ENCODE results near the gene NCOR1. TPM values are rescaled to one million over a fixed set of nuclear protein-coding genes. Genes with fewer than 3 reads are reported as not detected.

NCOR1 gene
- total and polyA plus RNA-seq, 2 experiments from 2014 or later, result 102 to 132 TPM

DNA sequence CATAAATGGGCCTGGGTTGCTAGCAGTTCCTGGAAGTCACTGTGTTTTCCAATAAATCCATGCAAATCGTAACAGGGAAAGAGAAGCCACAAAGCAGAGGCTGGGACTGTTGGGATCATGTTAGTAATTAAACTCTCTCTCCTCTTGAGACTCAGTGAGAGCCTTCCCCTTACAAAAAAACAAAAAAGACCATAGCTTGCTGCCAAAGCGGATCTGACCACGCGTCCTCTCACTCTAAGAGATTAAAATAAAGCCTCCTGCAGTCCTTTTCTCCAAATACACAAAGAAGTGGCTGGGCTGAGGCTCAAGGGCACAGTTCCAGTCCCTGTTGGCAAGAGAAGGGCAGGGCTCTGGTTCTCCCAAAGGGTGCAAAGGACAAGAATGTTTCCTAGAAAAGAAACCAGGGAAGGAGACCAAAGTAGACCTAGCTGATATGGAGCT is 40.2 kb upstream of the NCOR1 start (continued):
- TF ChIP-seq, protein P1, sequence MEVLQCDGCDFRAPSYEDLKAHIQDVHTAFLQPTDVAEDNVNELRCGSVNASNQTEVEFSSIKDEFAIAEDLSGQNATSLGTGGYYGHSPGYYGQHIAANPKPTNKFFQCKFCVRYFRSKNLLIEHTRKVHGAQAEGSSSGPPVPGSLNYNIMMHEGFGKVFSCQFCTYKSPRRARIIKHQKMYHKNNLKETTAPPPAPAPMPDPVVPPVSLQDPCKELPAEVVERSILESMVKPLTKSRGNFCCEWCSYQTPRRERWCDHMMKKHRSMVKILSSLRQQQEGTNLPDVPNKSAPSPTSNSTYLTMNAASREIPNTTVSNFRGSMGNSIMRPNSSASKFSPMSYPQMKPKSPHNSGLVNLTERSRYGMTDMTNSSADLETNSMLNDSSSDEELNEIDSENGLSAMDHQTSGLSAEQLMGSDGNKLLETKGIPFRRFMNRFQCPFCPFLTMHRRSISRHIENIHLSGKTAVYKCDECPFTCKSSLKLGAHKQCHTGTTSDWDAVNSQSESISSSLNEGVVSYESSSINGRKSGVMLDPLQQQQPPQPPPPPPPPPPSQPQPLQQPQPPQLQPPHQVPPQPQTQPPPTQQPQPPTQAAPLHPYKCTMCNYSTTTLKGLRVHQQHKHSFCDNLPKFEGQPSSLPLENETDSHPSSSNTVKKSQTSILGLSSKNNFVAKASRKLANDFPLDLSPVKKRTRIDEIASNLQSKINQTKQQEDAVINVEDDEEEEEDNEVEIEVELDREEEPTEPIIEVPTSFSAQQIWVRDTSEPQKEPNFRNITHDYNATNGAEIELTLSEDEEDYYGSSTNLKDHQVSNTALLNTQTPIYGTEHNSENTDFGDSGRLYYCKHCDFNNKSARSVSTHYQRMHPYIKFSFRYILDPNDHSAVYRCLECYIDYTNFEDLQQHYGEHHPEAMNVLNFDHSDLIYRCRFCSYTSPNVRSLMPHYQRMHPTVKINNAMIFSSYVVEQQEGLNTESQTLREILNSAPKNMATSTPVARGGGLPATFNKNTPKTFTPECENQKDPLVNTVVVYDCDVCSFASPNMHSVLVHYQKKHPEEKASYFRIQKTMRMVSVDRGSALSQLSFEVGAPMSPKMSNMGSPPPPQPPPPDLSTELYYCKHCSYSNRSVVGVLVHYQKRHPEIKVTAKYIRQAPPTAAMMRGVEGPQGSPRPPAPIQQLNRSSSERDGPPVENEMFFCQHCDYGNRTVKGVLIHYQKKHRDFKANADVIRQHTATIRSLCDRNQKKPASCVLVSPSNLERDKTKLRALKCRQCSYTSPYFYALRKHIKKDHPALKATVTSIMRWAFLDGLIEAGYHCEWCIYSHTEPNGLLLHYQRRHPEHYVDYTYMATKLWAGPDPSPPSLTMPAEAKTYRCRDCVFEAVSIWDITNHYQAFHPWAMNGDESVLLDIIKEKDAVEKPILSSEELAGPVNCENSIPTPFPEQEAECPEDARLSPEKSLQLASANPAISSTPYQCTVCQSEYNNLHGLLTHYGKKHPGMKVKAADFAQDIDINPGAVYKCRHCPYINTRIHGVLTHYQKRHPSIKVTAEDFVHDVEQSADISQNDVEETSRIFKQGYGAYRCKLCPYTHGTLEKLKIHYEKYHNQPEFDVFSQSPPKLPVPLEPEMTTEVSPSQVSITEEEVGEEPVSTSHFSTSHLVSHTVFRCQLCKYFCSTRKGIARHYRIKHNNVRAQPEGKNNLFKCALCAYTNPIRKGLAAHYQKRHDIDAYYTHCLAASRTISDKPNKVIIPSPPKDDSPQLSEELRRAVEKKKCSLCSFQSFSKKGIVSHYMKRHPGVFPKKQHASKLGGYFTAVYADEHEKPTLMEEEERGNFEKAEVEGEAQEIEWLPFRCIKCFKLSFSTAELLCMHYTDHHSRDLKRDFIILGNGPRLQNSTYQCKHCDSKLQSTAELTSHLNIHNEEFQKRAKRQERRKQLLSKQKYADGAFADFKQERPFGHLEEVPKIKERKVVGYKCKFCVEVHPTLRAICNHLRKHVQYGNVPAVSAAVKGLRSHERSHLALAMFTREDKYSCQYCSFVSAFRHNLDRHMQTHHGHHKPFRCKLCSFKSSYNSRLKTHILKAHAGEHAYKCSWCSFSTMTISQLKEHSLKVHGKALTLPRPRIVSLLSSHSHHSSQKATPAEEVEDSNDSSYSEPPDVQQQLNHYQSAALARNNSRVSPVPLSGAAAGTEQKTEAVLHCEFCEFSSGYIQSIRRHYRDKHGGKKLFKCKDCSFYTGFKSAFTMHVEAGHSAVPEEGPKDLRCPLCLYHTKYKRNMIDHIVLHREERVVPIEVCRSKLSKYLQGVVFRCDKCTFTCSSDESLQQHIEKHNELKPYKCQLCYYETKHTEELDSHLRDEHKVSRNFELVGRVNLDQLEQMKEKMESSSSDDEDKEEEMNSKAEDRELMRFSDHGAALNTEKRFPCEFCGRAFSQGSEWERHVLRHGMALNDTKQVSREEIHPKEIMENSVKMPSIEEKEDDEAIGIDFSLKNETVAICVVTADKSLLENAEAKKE (CRISPR knock-in tag; IDR thresholded peaks at IDR 0.05), result no peak
- TF ChIP-seq STAT1 (IDR thresholded peaks at IDR 0.05; ENCODE audit: unreplicated experiment), result no peak
- TF ChIP-seq, protein P2, sequence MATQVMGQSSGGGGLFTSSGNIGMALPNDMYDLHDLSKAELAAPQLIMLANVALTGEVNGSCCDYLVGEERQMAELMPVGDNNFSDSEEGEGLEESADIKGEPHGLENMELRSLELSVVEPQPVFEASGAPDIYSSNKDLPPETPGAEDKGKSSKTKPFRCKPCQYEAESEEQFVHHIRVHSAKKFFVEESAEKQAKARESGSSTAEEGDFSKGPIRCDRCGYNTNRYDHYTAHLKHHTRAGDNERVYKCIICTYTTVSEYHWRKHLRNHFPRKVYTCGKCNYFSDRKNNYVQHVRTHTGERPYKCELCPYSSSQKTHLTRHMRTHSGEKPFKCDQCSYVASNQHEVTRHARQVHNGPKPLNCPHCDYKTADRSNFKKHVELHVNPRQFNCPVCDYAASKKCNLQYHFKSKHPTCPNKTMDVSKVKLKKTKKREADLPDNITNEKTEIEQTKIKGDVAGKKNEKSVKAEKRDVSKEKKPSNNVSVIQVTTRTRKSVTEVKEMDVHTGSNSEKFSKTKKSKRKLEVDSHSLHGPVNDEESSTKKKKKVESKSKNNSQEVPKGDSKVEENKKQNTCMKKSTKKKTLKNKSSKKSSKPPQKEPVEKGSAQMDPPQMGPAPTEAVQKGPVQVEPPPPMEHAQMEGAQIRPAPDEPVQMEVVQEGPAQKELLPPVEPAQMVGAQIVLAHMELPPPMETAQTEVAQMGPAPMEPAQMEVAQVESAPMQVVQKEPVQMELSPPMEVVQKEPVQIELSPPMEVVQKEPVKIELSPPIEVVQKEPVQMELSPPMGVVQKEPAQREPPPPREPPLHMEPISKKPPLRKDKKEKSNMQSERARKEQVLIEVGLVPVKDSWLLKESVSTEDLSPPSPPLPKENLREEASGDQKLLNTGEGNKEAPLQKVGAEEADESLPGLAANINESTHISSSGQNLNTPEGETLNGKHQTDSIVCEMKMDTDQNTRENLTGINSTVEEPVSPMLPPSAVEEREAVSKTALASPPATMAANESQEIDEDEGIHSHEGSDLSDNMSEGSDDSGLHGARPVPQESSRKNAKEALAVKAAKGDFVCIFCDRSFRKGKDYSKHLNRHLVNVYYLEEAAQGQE (IDR thresholded peaks at IDR 0.05; ENCODE audit: unreplicated experiment), result no peak
- TF ChIP-seq, protein P3, sequence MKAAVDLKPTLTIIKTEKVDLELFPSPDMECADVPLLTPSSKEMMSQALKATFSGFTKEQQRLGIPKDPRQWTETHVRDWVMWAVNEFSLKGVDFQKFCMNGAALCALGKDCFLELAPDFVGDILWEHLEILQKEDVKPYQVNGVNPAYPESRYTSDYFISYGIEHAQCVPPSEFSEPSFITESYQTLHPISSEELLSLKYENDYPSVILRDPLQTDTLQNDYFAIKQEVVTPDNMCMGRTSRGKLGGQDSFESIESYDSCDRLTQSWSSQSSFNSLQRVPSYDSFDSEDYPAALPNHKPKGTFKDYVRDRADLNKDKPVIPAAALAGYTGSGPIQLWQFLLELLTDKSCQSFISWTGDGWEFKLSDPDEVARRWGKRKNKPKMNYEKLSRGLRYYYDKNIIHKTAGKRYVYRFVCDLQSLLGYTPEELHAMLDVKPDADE (IDR thresholded peaks at IDR 0.05), result no peak
- TF ChIP-seq POLR2AphosphoS5 (IDR thresholded peaks at IDR 0.05; ENCODE audit: low read depth), result no peak

Measured in GM23338 (cell line).